CD4-positive, alpha-beta T cell treated with Interferon alpha-2 for 1 hour (primary cell): Measurements from ENCODE around the gene SC5D.

Experiments used
- DNase-seq, 2 donors: peaks; one replicate each; pipeline ENCODE4 v3.0.0-alpha.2; 2020 to 2022

The SC5D gene

GRCh38 chr11:121329781-121330395 lies 37.3 kb downstream of the SC5D start:
- DNase-seq: no peak

GRCh38 chr11:121330614-121331435 lies 38.3 kb downstream of the SC5D start:
- no peak for DNase-seq

- DNase-seq: no peak
Measured at GRCh38 chr11:121334973-121335710, 42.6 kb downstream of the SC5D start.

GRCh38 chr11:121336279-121336937 lies 43.8 kb downstream of the SC5D start:
- no peak for DNase-seq

- no peak for DNase-seq
Measured at GRCh38 chr11:121337078-121337477, 44.5 kb downstream of the SC5D start.

GRCh38 chr11:121337740-121338272 lies 45.2 kb downstream of the SC5D start:
- DNase-seq: no peak

GRCh38 chr11:121338536-121338935 lies 46.0 kb downstream of the SC5D start:
- DNase-seq: no peak

GRCh38 chr11:121340032-121340580 lies 47.5 kb downstream of the SC5D start:
- DNase-seq: no peak

- DNase-seq: no peak
Measured at GRCh38 chr11:121341609-121342008, 49.0 kb downstream of the SC5D start.

GRCh38 chr11:121344824-121345223 lies 52.3 kb downstream of the SC5D start:
- no peak for DNase-seq

- DNase-seq: no peak
Measured at GRCh38 chr11:121347094-121347493, 54.5 kb downstream of the SC5D start.

GRCh38 chr11:121347813-121348212 lies 55.2 kb downstream of the SC5D start:
- no peak for DNase-seq

GRCh38 chr11:121348220-121348875 lies 55.8 kb downstream of the SC5D start:
- no peak for DNase-seq

- DNase-seq: no peak
Measured at GRCh38 chr11:121349790-121350189, 57.2 kb downstream of the SC5D start.

GRCh38 chr11:121350314-121351082 lies 57.9 kb downstream of the SC5D start:
- no peak for DNase-seq

- no peak for DNase-seq
Measured at GRCh38 chr11:121351083-121351630, 58.6 kb downstream of the SC5D start.

GRCh38 chr11:121352251-121352891 lies 59.8 kb downstream of the SC5D start:
- DNase-seq: no peak

GRCh38 chr11:121354192-121354591 lies 61.6 kb downstream of the SC5D start:
- DNase-seq: no peak

- DNase-seq: no peak
Measured at GRCh38 chr11:121356357-121356756, 63.8 kb downstream of the SC5D start.
